Esophagus squamous epithelium (tissue), 5 donors: Measurements from ENCODE around the gene ZNF426. TPM values are rescaled to one million over a fixed set of nuclear protein-coding genes. Genes with fewer than 3 reads are reported as not detected.
"Not testable (repeated sequence)": the region's sequence is repeated elsewhere in the genome, so short reads cannot be mapped to it uniquely, and the experiment has no call there.

Source experiments
- DNase-seq: peaks from one replicate; lab custom pipeline; 2025; lab: John Stamatoyannopoulos, UW
- H3K27ac ChIP-seq, 4 donors: fragments of 200-600 bp; sonication (generic); one replicate each; pipeline ENCODE4 v1.5.1; 2016 to 2019; ENCODE audit warnings: mild to moderate bottlenecking in 1 of 4
- H3K27me3 ChIP-seq, 4 donors: fragments of 200-600 bp; sonication (generic); 1 replicate in 3 of 4; 2 replicates in 1 of 4; pipeline versions ENCODE4 v1.5.1 to v1.6.0; 2017 to 2021; ENCODE audit warnings: antibody characterized with exemption in 1 of 4
- H3K36me3 ChIP-seq, 3 donors: fragments of 200-600 bp; sonication (generic); one replicate each; pipeline ENCODE4 v1.5.1; 2016 to 2019
- H3K4me1 ChIP-seq, 3 donors: fragments of 200-600 bp; sonication (generic); one replicate each; pipeline ENCODE4 v1.5.1; 2017 to 2019
- H3K4me3 ChIP-seq, 4 donors: fragments of 200-600 bp; sonication (generic); 1 replicate in 3 of 4; 2 replicates in 1 of 4; pipeline ENCODE4 v1.5.1; 2016 to 2019; ENCODE audit warnings: mild to moderate bottlenecking in 2 of 4, moderate library complexity in 1 of 4
- H3K9me3 ChIP-seq, 3 donors: fragments of 200-600 bp; sonication (generic); one replicate each; pipeline ENCODE4 v1.5.1; 2016 to 2019
- POLR2A ChIP-seq, 4 donors: fragments of 450-650 bp; IDR thresholded peaks; one replicate each; pipeline ENCODE4 v1.6.1; 2017; ENCODE audit warnings: antibody characterized with exemption in 4 of 4, mild to moderate bottlenecking in 4 of 4, moderate library complexity in 3 of 4
- WGBS, 2 donors: methylation state at CpG; one replicate each; pipeline ENCODE4 v1.1.5; 2018; 5-methylcytosine and 5-hydroxymethylcytosine counted together
- intact Hi-C: fragments of 100-400 bp; cut with DNase I; formaldehyde crosslinking; loops from one replicate; pipeline ENCODE4 v1.15.0; 2022
- total RNA-seq, 4 donors: library from RNA; depleted of rRNA; stranded (reverse); fragments of >200 nt; gene quantifications; one replicate each; pipeline ENCODE4 v1.1.0, GENCODE V29; 2016
- TF ChIP-seq, protein P1 (sequence below), 6 experiments: fragments of 450-650 bp in 4 of 6; fragments of 200-600 bp in 2 of 6; sonication (generic) in 2 of 6; IDR thresholded peaks; one replicate each; pipeline ENCODE4 v1.5.1; 2016 to 2019; ENCODE audit warnings: antibody characterized with exemption in 6 of 6, mild to moderate bottlenecking in 4 of 6, moderate library complexity in 4 of 6
- donor health status: DM: yes; HTN: yes; CAD: no.

Gene ZNF426
- total RNA-seq, 4 donors from 2014 or later, result 18.5 to 21.7 (median 19.3) TPM

GRCh38 chr19:9570255-9570654 lies 31.8 kb upstream of the ZNF426 start:
- DNase-seq, result no peak
- Histone ChIP-seq H3K27ac (no peak overlapping the region), H3K4me1 (no peaks in the 10 kb centered on the region), H3K9me3 (peaks cover 27 to 100% (median 98%) of the 10 kb centered on the region in 3 donors), H3K36me3 (peaks cover 21 to 97% (median 29%) of the 10 kb centered on the region in 3 donors), H3K27me3 (no peaks in the 10 kb centered on the region), H3K4me3 (no peak overlapping the region)
- WGBS, 2 donors, result 98 to 100% methylated on average over 3 to 6 of the region's 6 CpGs
- intact Hi-C loops, result no loop called here
- TF ChIP-seq, protein P1, sequence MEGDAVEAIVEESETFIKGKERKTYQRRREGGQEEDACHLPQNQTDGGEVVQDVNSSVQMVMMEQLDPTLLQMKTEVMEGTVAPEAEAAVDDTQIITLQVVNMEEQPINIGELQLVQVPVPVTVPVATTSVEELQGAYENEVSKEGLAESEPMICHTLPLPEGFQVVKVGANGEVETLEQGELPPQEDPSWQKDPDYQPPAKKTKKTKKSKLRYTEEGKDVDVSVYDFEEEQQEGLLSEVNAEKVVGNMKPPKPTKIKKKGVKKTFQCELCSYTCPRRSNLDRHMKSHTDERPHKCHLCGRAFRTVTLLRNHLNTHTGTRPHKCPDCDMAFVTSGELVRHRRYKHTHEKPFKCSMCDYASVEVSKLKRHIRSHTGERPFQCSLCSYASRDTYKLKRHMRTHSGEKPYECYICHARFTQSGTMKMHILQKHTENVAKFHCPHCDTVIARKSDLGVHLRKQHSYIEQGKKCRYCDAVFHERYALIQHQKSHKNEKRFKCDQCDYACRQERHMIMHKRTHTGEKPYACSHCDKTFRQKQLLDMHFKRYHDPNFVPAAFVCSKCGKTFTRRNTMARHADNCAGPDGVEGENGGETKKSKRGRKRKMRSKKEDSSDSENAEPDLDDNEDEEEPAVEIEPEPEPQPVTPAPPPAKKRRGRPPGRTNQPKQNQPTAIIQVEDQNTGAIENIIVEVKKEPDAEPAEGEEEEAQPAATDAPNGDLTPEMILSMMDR (IDR thresholded peaks at IDR 0.05), result no peak
- no peak for TF ChIP-seq POLR2A (IDR thresholded peaks at IDR 0.05)

GRCh38 chr19:9566729-9567128 lies 28.3 kb upstream of the ZNF426 start:
- intact Hi-C loops, result no loop called here
- no peaks in the 10 kb centered on the region for H3K4me1 ChIP-seq
- H3K9me3 ChIP-seq, result peaks cover 32 to 100% (median 97%) of the 10 kb centered on the region in 3 donors
- 100% methylated on average over 1 of the region's 1 CpG for WGBS, 2 donors
- H3K4me3 ChIP-seq, result peak overlapping the region in 1 of 4 donors; percentile 8
- no peaks in the 10 kb centered on the region for H3K27me3 ChIP-seq
- peaks cover 31 to 100% (median 39%) of the 10 kb centered on the region in 3 donors for H3K36me3 ChIP-seq
- H3K27ac ChIP-seq, result no peak overlapping the region
- no peak for DNase-seq
- no peak for TF ChIP-seq POLR2A (IDR thresholded peaks at IDR 0.05)

- Histone ChIP-seq H3K9me3 (peaks cover 32 to 100% (median 99%) of the 10 kb centered on the region in 3 donors), H3K27ac (no peak overlapping the region), H3K36me3 (peaks cover 31 to 100% (median 45%) of the 10 kb centered on the region in 3 donors), H3K4me1 (no peaks in the 10 kb centered on the region), H3K4me3 (peak overlapping the region in 1 of 4 donors; percentile 8), H3K27me3 (no peaks in the 10 kb centered on the region)
- TF ChIP-seq POLR2A (IDR thresholded peaks at IDR 0.05), result no peak
- TF ChIP-seq, protein P1 (IDR thresholded peaks at IDR 0.05), result no peak
- intact Hi-C loops, result no loop called here
- WGBS, 2 donors, result 95 to 98% methylated on average over 9 of the region's 9 CpGs
- DNase-seq, result no peak
Measured at GRCh38 chr19:9565900-9566705, 27.7 kb upstream of the ZNF426 start.

DNA sequence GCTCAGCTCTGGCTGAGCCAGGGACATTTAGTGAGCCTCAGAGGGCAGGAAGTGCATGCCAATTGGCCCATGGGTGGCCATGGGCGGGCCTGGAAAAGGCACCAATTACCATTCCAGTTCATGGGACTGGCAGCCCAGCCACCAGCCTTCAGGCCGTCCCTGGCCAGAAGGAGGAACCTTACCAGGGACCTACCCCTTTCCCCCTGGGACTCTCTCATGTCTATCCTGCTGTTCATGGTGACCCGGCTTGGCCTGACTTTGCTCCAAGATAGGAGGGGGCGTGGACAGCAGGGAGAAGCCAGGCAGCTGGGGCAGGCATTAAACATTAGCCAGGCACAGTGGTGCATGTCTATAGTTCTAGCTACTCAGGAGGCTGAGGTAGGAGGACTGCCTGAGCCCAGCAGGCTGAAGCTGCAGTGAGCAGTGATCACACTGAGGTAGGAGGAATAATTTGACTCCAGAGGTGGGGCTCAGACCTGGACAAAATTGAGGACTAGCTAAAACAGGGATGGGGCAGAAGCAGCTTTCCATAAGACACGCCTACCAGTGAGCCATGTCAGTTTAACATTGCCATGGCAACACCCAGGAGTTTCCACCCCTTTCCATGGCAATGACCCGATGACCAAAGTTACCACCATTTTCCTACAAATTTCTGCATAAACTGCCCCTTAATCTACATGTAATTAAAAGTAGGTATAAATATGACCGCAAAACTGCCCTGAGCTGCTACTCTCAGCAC lies 14.3 kb upstream of the ZNF426 start:
- Histone ChIP-seq H3K27me3 (no peaks in the 10 kb centered on the region), H3K4me3 (no peak overlapping the region), H3K4me1 (no peaks in the 10 kb centered on the region), H3K36me3 (peaks cover 0 to 4% (median 0%) of the 10 kb centered on the region in 3 donors), H3K27ac (no peak overlapping the region), H3K9me3 (peaks cover 0 to 94% (median 13%) of the 10 kb centered on the region in 3 donors)
- TF ChIP-seq, protein P1 (IDR thresholded peaks at IDR 0.05), result no peak
- TF ChIP-seq POLR2A (IDR thresholded peaks at IDR 0.05), result no peak
- WGBS, 2 donors, result 87% methylated on average over 3 to 5 of the region's 7 CpGs
- intact Hi-C loops, result no loop called here
- no peak for DNase-seq

DNA sequence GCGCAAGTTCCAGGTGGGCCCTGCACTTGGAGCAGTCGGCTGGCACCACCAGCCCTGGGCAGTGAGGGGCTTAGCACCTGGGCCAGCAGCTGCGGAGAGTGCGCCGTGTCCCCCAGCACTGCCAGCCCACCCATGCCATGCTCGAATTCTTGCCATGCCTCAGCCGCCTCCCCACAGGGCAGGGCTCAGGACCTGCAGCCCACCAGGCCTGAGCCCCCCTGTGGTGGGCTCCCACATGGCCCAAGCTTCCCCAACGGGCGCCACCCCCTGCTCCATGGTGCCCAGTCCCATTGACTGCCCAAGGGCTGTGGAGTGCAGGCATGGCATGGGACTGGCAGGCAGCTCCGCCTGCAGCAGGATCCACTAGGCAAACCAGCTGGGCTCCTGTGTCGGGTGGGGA lies 9.4 kb upstream of the ZNF426 start:
- no CpG with 5 or more reads among the region's 11 CpGs for WGBS, 2 donors
- intact Hi-C loops, result no loop called here

DNA sequence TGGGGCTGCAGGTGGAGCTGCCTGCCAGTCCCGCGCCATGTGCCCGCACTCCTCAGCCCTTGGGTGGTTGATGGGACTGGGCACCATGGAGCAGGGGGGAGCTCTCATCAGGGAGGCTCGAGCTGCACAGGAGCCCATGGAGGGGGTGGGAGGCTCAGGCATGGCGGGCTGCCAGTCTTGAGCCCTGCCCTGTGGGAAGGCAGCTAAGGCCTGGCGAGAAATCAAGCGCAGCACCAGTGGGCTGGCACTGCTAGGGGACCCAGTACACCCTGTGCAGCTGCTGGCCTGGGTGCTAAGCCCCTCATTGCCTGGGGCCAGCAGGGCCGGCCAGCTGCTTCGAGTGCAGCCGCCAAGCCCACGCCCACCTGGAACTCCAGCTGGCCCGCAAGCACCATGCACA lies 2.8 kb upstream of the ZNF426 start:
- WGBS, 2 donors, result no CpG with 5 or more reads among the region's 12 CpGs
- H3K4me3 ChIP-seq, intact Hi-C loops, DNase-seq, H3K27ac ChIP-seq, H3K36me3 ChIP-seq, H3K27me3 ChIP-seq: not testable (repeated sequence)
- H3K9me3 ChIP-seq, result peaks cover 0 to 24% (median 0%) of the 10 kb centered on the region in 3 donors
- H3K4me1 ChIP-seq, result peaks cover 5 to 19% (median 7%) of the 10 kb centered on the region in 3 donors

More for the DNA sequence above, 9.4 kb upstream of the ZNF426 start:
- Histone ChIP-seq H3K27ac (no peak overlapping the region), H3K4me1 (no peaks in the 10 kb centered on the region), H3K9me3 (peaks cover 0 to 77% (median 16%) of the 10 kb centered on the region in 3 donors), H3K4me3 (no peak overlapping the region), H3K36me3 (no peaks in the 10 kb centered on the region), H3K27me3 (no peaks in the 10 kb centered on the region)
- no peak for DNase-seq
- TF ChIP-seq POLR2A (IDR thresholded peaks at IDR 0.05), result no peak
- TF ChIP-seq, protein P1 (IDR thresholded peaks at IDR 0.05), result no peak

DNA sequence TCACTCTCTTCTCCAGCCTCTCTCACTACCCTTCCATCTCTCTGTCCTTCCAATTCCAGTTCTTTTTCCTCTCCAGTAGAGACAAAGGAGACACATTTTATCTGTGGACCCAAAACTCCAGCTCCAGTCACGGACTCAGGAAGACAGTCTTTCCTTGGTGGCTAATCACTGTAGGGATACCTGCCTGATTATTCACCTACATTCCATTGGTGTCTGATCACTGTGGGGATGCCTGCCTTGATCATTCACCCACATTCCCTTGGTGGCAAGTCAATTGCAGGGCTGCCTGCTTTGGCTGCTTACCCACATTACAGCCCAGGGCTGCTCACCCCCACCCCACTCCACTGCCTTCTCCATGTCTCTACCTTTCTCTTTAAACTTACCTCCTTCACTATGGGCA lies 1.5 kb upstream of the ZNF426 start:
- H3K4me3 ChIP-seq, intact Hi-C loops, H3K27me3 ChIP-seq, DNase-seq: not testable (repeated sequence)
- peaks cover 0 to 26% (median 7%) of the 10 kb centered on the region in 3 donors for H3K9me3 ChIP-seq
- H3K27ac ChIP-seq, result peak overlapping the region in 3 of 4 donors; percentile 21 to 97 (median 34)
- peaks cover 5 to 19% (median 7%) of the 10 kb centered on the region in 3 donors for H3K4me1 ChIP-seq
- H3K36me3 ChIP-seq, result peaks cover 9 to 16% (median 10%) of the 10 kb centered on the region in 3 donors
- 61 to 87% methylated on average over 1 of the region's 1 CpG for WGBS, 2 donors

DNA sequence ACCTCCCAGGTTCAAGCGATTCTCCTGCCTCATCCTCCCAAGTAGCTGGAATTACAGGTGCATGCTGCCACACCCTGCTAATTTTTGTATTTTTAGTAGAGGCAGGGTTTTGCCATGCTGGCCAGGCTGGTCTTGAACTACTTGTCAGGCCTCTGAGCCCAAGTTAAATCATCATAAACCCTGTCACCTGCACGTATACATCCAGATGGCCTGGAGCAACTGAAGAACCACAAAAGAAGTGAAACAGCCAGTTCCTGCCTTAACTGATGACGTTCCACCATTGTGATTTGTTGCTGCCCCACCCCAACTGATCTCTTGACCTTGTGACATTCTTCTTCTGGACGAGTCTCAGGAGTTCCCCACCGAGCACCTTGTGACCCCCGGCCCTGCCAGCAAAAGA lies 756 bp upstream of the ZNF426 start:
- Histone ChIP-seq H3K36me3 (peaks cover 15 to 23% (median 17%) of the 10 kb centered on the region in 3 donors), H3K27ac (peak overlapping the region; percentile 94 to 98 (median 96)), H3K4me3 (peak overlapping the region in 3 of 4 donors; percentile 76 to 84 (median 82)), H3K9me3 (peaks cover 0 to 30% (median 13%) of the 10 kb centered on the region in 3 donors), H3K4me1 (peaks cover 5 to 19% (median 7%) of the 10 kb centered on the region in 3 donors)
- WGBS, 2 donors, result 78 to 88% methylated on average over 5 to 6 of the region's 6 CpGs
- H3K27me3 ChIP-seq, DNase-seq, intact Hi-C loops: not testable (repeated sequence)
